Vagina (tissue), 2 donors: ENCODE results near the gene SMC2. TPM values are rescaled to one million over a fixed set of nuclear protein-coding genes. Genes with fewer than 3 reads are reported as not detected.

ENCODE experiments used
- DNase-seq, 2 donors: peaks; one replicate each; pipeline ENCODE4 v3.0.0-alpha.2; 2017; ENCODE audit errors: extremely low spot score in 2 of 2
- H3K27ac ChIP-seq: fragments of 200-600 bp; sonication (generic); one replicate; pipeline ENCODE4 v1.5.1; 2019
- H3K27me3 ChIP-seq: fragments of 200-600 bp; sonication (generic); one replicate; pipeline ENCODE4 v1.5.1; 2019
- H3K36me3 ChIP-seq, 2 donors: fragments of 200-600 bp; sonication (generic); one replicate each; pipeline ENCODE4 v1.5.1; 2017 to 2019
- H3K4me1 ChIP-seq: fragments of 200-600 bp; sonication (generic); one replicate; pipeline ENCODE4 v1.5.1; 2019
- H3K4me3 ChIP-seq, 2 donors: fragments of 200-600 bp; sonication (generic); 1 replicate in 1 of 2; 2 replicates in 1 of 2; pipeline ENCODE4 v1.5.1; 2016 to 2019
- H3K9me3 ChIP-seq: fragments of 200-600 bp; sonication (generic); one replicate; pipeline ENCODE4 v1.5.1; 2019
- CTCF ChIP-seq, 3 experiments: fragments of 450-650 bp in 2 of 3; fragments of 200-600 bp in 1 of 3; sonication (generic) in 1 of 3; IDR thresholded peaks; one replicate each; pipeline ENCODE4 v1.5.1; 2017 to 2019; ENCODE audit warnings: antibody characterized with exemption in 3 of 3, mild to moderate bottlenecking in 2 of 3, moderate library complexity in 2 of 3
- POLR2A ChIP-seq, 2 donors: fragments of 450-650 bp; IDR thresholded peaks; one replicate each; pipeline ENCODE4 v1.6.1; 2017; ENCODE audit warnings: antibody characterized with exemption in 2 of 2, mild to moderate bottlenecking in 2 of 2, moderate library complexity in 2 of 2
- POLR2AphosphoS5 ChIP-seq, 2 donors: sonication (generic); formaldehyde crosslinking; IDR thresholded peaks; one replicate each; pipeline ENCODE4 v1.9.0; 2017; ENCODE audit warnings: antibody characterized with exemption in 2 of 2, mild to moderate bottlenecking in 2 of 2, low read depth in 1 of 2; ENCODE audit not compliant: insufficient read depth in 1 of 2
- intact Hi-C: fragments of 100-400 bp; cut with DNase I; formaldehyde crosslinking; loops from one replicate; pipeline ENCODE4 v1.15.1; 2023
- total RNA-seq: library from RNA; depleted of rRNA; stranded (reverse); fragments of >200 nt; gene quantifications from one replicate; pipeline ENCODE4 v1.2.3, GENCODE V29; 2016

SMC2 gene
- total RNA-seq, 1 donor from 2014 or later: 5.2 TPM

- TF ChIP-seq POLR2A (IDR thresholded peaks at IDR 0.05) (no peak), POLR2AphosphoS5 (IDR thresholded peaks at IDR 0.05; ENCODE audit: insufficient read depth in 1 of 2, low read depth in 1 of 2) (no peak), CTCF (IDR thresholded peaks at IDR 0.05) (no peak)
- Histone ChIP-seq H3K9me3 (no peaks in the 10 kb centered on the region), H3K27me3 (no peaks in the 10 kb centered on the region), H3K27ac (no peak overlapping the region), H3K4me3 (no peak overlapping the region), H3K4me1 (no peaks in the 10 kb centered on the region), H3K36me3 (no peaks in the 10 kb centered on the region)
- DNase-seq: no peak
- intact Hi-C loops: no loop called here
Observed at GRCh38 chr9:104073098-104073769, 20.9 kb upstream of the SMC2 start.

- Histone ChIP-seq H3K9me3 (no peaks in the 10 kb centered on the region), H3K27me3 (no peaks in the 10 kb centered on the region), H3K27ac (no peak overlapping the region), H3K36me3 (no peaks in the 10 kb centered on the region), H3K4me1 (no peaks in the 10 kb centered on the region), H3K4me3 (no peak overlapping the region)
- intact Hi-C loops: no loop called here
- no peak for DNase-seq
- TF ChIP-seq POLR2AphosphoS5 (IDR thresholded peaks at IDR 0.05; ENCODE audit: insufficient read depth in 1 of 2, low read depth in 1 of 2): no peak
- TF ChIP-seq POLR2A (IDR thresholded peaks at IDR 0.05): no peak
- TF ChIP-seq CTCF (IDR thresholded peaks at IDR 0.05): no peak
Observed at GRCh38 chr9:104073770-104074133, 20.4 kb upstream of the SMC2 start.

GRCh38 chr9:104074876-104075275 is 19.2 kb upstream of the SMC2 start:
- no peaks in the 10 kb centered on the region for H3K27me3 ChIP-seq
- H3K4me1 ChIP-seq: no peaks in the 10 kb centered on the region
- no peaks in the 10 kb centered on the region for H3K9me3 ChIP-seq
- H3K4me3 ChIP-seq: no peak overlapping the region
- intact Hi-C loops: no loop called here
- no peak overlapping the region for H3K27ac ChIP-seq
- DNase-seq: no peak
- no peak for TF ChIP-seq POLR2A (IDR thresholded peaks at IDR 0.05)
- TF ChIP-seq CTCF (IDR thresholded peaks at IDR 0.05): no peak
- no peak for TF ChIP-seq POLR2AphosphoS5 (IDR thresholded peaks at IDR 0.05; ENCODE audit: insufficient read depth in 1 of 2, low read depth in 1 of 2)
- no peaks in the 10 kb centered on the region for H3K36me3 ChIP-seq

GRCh38 chr9:104075801-104076753 is 18.0 kb upstream of the SMC2 start:
- TF ChIP-seq POLR2AphosphoS5 (IDR thresholded peaks at IDR 0.05; ENCODE audit: insufficient read depth in 1 of 2, low read depth in 1 of 2): no peak
- TF ChIP-seq CTCF (IDR thresholded peaks at IDR 0.05): no peak
- TF ChIP-seq POLR2A (IDR thresholded peaks at IDR 0.05): no peak
- Histone ChIP-seq H3K27me3 (no peaks in the 10 kb centered on the region), H3K27ac (no peak overlapping the region), H3K4me1 (no peaks in the 10 kb centered on the region), H3K36me3 (no peaks in the 10 kb centered on the region), H3K4me3 (no peak overlapping the region), H3K9me3 (no peaks in the 10 kb centered on the region)
- intact Hi-C loops: no loop called here
- DNase-seq: no peak

GRCh38 chr9:104078596-104078995 is 15.5 kb upstream of the SMC2 start:
- no peak for DNase-seq
- Histone ChIP-seq H3K9me3 (no peaks in the 10 kb centered on the region), H3K4me3 (no peak overlapping the region), H3K27me3 (no peaks in the 10 kb centered on the region), H3K4me1 (no peaks in the 10 kb centered on the region), H3K27ac (no peak overlapping the region), H3K36me3 (no peaks in the 10 kb centered on the region)
- intact Hi-C loops: no loop called here
- no peak for TF ChIP-seq CTCF (IDR thresholded peaks at IDR 0.05)
- TF ChIP-seq POLR2A (IDR thresholded peaks at IDR 0.05): no peak
- no peak for TF ChIP-seq POLR2AphosphoS5 (IDR thresholded peaks at IDR 0.05; ENCODE audit: insufficient read depth in 1 of 2, low read depth in 1 of 2)
